Fibroblast of skin of abdomen (primary cell): ENCODE measurements around the gene KIRREL3.

Experiments used
- DNase-seq: peaks from one replicate; pipeline ENCODE4 v3.0.0-alpha.2; 2013

KIRREL3 gene

DNA sequence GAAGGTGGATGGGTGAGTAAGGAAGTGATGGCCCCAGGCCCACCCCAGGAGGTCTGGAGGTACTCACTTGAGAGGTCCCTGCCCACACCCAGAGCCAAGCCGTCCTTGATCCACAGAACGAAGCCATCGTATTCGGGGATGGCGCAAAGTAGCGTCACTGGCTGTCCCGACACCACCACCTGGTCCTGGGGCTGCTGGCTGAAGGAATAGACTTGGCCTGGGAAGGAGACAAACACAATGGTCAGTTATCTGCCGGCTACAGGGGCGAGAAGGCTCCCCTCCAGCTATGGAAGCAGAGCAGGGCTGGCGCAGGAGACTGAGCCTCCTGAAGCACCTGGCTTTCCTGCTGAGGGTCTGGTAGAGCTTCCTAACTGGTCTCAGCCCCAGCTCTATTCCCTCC is 474.1 kb downstream of the KIRREL3 start:
- DNase-seq: no peak

DNA sequence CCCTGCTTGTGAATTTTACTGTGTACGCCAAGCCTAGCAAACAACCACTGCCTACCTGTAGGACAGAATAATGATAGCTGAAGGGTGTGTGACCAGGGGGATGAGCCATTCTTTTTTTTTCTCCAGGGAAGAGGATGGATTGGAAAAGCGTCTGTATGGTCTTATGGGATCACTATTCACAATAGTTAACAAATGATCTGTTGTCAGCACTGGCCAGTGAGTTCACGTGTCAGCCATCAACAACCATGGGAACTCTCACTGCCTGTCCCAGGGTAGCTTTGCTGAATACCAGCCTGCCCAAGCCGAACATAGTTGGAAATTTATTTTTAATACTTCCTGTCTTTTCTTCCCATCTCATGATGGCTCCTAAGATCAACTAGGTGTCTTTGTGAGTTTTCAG is 474.9 kb downstream of the KIRREL3 start:
- DNase-seq: no peak

DNA sequence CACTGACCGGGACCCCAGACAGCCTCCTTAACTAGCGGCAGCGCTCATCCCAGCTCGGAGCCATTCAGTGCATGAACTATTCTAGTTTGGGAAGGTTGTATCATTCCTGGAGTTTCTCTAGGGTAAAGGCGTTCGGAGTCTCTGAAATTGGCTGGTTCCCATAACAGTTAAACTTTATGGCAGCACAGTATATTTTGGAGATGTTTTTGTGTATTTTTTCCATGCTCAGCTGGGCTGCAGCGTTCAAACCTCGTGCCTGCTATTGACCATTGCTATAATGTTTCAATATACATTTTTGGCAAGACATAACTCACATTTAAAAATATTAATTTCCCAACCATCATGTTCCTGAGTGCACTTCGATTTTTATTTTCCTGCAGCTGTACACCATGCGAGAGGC is 475.4 kb downstream of the KIRREL3 start:
- DNase-seq: no peak

DNA sequence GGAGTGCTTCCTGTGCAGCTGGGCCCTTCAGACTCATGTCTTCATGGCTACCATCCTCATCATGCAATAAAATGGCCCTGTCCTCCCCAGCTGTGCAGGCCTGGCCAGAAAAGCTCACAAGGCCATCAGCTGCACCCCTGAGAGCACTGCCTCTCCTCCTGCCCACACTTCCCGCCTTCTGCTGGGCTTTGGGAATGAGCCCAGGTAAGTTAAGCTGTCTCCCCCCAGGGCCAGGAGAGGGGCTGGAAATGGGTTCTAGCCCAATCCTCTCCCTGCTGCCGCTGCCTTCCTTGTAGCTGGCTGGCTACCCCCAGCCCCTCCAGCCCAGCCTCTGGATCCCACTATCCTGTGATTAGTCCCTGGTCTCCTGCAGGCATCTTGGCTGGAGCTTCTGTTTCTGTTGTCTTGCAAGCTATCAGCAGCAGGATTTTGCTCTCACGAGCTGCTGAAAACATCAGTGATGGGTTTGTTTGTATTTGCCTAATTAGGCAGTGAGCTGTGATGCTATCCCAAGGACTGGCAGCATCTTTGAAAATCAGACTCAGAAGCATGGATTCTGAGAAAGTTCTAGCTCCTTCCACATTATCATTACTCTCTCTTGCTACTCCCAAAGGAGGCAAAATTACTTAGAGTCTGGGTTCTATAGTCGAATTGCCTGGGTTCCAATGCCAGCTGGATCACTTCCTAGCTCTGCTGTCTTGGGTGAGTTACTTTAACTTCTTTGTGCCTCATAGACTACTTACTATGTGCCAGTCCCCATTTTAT is 476.9 kb downstream of the KIRREL3 start:
- DNase-seq: no peak

DNA sequence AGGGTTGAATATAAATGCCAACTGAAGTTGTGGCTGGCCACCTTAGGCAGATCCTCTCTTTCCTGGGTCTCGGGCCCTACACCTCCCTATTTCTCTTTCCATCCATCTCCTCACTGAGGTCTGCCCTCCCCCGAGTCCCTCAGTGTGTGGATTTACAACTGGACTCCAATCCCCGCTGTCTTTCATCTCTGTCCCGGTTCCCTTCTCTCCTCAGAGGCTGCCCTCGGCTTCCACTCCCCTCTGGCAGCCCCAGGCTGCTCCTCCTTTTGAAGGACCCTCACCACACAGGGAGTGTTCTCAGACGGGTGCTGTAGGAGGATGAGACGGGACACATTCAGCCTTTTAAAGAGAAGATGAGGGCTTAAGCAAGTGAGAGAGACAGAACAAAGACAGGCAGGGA is 478.0 kb downstream of the KIRREL3 start:
- DNase-seq: no peak

DNA sequence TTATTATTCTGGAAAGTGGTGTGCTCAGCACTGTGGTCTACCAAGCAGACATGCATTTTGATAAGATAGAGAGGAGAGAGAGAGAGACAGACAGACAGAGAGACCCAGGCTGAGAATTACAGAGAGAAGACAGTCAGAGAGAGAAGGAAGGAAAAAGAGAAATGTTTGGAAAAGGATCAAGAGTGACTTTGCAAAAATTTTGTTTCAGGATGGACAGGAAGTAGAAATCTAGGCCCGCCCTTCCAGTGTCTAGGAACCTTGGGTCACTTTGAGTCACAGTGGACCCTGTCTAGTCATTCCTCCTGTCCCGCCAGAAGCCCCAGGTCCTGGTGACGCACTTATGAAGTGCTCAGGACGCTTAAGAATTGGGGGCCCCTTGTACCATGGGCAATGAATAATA is 478.4 kb downstream of the KIRREL3 start:
- DNase-seq: no peak

DNA sequence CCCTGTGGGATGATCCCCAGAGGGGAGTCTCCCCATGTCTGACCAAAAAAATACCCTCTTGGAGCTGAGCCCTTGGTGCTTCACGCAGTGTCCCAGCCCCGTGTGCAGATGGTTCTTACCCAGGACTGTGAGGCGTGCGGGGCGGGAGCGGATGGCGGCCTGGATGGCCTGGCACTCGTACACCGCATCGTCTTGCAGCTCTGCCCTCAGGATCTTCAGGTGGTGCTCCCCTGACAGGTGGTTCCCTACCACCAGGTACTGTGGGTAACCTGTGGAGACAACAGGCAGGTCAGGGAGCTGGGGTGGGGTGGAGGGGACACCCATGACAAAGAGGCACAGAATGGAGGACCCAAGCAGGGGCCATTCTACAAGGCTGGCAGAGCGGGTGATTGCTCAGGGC is 479.4 kb downstream of the KIRREL3 start:
- DNase-seq: no peak

DNA sequence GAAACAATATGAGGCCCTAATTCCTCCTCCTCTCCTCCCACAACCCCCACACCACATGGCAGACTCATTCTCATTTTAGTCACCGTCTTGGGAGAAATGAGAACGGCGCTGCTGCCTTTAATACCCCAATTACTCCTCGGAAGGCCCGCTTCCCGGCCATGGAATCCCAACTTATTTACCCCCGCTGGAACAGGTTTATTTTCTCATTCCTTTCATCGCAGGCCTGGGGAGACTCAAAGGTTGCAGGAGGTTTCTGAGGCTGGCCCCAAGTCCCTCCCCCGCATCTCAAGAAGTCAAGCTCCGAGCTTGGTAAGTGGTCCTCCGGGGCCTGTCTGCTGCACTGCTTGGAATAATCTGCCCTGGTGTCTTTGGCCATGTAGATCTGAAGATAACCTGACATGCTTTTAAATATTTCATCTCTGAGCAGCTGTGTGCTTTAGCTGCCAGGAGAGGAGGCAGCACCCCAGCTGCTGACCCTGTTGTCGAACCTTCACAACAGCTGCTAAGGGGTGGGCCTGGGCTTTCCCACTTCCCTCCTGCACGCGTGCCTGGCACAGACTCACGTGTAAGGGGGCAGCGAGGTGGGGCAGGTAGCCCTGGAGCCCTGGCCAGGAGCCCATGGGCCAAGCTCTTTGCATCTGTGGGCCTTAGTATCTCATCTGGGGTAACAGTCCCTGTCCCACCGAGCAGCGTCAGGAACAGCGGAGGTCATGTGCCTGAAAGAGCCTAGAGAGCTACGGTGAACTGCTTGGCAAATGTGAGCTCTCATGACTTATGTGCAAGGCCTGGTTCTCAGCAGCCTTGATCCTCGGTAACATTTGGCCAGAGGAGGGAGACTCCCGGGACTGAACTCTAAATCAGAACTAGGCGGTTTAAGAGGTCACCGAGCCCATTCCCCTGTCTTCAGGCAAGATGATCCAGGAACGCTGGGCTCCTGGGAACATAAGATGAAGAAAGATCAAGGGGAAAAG is 480.5 kb downstream of the KIRREL3 start:
- peak; percentile 24 for DNase-seq

DNA sequence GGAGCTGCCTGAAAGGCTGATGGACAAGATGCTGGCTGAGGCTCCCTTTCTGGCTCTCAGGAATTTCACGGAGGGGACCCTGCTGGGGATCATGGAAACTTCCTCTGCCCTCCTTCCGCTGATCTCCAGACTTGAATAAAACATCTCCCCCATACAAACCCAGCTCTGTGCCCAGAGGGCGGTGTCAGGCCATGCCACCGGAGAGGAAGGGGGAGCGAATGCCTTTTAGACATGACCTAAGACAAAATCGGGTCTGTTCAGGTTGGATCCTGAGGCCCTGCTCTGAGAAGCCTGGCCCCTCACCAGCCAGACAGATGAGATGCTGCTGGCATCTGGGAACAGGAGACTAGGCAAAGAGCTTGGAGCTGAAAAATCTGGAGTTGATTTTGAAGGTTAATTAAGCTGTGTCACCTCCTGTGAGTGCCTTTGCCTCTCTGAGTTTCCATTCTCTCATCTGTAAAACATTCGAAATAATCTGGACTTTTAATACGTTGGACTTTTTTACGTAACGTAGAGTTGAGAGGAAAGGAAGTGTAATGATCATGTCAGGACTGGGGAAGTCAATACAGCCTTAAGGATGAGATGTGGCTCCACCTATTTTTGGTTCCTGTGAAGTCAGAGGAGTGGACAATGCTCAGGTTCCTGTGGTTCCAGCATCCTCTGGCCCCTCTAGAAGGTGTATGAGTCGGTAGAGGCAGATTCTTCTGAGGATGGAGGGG is 481.4 kb downstream of the KIRREL3 start:
- DNase-seq: peak; percentile 31

DNA sequence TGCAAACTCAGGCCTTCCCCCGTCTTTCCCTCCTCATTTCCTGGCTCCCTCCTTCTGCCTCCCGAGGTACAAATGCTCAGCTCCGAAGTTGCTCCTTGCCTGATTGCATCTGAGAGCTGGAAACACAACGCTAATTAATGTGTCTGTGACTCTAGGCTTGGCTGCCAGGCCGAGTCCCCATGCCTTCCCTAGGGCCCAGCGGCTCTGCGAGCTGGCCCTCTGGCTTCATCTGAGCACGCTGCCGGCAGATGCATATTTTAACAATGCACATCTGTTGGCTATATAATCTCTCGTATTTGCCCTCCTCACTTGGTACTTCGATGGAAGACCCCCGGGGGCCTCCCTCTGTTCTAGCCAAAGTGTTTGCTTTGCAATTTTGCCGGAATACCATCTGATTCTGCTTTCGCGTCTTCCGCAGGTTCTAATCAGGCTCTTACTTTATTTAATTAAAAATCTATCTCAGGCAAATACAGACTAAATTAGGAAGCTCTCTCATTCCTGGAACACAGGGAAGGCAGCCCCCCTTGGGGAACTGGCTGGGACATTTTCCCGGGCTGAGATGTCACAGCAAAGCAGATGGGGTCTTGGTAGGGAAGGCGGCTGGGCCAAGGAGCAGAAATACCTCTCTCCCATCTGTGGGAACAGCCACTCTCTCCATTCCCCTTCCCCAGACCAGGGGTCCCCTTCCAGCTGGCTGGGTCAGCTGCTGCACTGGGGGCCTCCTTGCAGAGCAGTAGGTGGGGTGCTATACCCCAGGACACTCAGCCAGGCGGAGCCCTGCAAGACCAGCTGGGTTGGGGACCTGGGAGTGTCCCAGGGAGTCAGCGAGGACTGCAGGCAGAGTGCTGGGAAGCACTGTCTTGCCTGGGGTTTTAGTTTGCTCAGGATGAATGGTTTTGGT is 482.2 kb downstream of the KIRREL3 start:
- no peak for DNase-seq

DNA sequence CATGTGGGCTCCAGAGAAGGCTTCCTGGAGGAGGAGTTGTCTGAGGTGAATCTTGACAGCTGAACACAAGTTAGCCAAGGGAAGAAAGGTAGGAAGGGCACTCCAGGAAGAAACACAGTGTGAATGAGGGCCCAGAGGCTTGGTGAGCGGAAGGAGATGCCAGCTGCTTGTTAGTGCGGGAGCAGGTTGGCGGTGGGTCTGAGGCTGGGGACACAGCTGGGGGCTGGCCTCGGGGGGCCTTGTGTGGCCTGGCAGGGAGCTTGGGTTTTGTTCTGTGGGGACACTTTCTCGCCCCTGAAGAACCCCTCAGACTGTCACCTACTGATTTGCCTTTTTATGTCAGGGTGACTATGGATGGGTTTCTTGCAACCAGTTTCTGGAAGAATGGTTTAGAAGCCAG is 485.1 kb downstream of the KIRREL3 start:
- DNase-seq: no peak

DNA sequence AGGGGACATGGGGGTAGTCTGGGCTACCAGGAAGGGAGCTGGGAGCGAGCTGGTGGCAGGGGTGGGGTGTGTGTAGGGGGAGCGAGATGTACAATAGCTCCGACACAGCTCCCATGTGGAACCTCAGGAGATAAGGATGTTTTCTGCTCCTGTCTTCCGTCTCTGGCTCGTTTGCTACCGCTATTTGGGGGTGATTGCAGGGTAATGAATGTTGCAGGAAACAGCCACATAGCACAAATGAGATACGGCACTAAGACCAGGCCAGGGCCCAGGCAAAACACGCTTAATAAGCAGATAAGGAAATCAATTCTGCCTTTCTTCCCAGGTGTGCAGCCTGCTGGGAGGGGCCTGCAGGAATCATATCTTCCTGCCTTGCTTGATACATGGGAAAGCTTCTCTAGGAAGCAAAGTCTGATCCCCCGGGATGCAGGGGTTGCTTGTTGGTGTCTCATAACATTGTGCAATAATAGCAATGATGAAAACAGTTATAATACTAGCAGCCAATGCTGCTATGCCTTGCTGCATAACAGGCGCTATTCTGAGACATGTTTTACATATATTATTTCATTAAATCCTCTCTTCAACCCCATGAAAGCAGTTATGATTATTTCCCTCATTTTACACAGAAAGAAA is 486.4 kb downstream of the KIRREL3 start:
- no peak for DNase-seq

DNA sequence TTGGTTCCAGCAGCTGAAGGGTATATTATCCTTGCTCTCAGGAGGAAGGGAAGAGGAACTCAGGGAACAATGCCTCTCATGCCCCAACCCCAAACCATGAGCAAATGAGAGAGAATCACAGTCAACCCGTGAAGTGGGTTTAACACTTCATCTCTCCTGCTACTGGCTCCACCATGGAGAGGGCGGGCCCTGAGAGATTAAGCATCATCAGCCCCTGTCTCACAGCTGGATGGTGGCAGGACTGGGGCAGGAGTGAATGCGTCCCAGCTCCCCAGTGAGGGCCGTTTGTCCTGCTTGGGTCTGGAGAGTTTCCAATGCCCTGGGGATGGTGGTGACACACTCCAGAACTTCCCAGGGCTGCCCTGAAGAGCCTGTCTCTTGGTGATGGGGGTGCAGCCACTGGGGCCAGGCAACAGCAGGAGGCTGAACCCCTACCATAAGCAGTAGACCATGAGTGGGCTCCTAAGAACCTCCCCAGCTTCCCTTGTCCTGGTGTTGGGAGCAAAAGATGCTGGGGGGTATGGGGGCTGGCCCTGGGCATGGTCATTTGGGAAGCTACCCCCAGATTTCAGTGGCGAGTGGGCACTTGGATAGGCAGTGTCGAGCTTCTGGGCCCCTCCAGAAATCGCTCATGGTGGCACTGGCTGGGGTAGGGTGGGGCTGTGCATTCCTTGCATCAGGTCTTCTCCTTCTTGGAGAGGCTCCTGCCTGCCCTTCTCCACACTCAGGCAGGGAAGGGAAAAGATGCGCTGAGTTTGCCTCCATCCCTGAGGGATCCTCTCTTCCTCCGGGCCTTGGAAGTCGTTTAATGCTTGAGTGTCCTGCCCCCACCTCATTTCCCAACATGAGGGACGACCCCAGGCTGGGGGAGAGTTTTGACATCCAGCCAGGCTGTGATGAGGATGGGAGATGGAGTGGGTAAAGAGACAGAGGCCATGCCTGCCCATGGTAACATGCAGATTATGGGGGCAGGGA is 487.5 kb downstream of the KIRREL3 start:
- no peak for DNase-seq

DNA sequence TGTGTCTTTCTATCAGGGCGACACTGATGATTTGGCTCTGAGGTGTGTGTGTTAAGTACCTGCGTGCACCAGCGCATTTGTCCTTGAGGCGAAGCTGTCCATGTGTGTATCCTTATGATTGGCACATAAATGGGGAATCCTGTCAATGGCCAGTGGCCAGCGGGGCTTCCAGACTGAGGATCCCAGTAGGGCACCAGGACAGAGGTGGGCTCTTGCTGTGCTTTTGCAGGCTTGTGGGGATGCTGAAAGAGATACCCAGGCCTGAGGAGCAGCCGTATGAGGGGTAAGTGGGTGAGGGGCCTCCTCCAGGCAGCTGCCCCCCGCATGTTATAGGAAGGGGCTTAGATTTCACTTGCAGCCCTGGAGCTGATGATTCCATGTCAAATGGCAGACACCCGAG is 488.3 kb downstream of the KIRREL3 start:
- DNase-seq: no peak

DNA sequence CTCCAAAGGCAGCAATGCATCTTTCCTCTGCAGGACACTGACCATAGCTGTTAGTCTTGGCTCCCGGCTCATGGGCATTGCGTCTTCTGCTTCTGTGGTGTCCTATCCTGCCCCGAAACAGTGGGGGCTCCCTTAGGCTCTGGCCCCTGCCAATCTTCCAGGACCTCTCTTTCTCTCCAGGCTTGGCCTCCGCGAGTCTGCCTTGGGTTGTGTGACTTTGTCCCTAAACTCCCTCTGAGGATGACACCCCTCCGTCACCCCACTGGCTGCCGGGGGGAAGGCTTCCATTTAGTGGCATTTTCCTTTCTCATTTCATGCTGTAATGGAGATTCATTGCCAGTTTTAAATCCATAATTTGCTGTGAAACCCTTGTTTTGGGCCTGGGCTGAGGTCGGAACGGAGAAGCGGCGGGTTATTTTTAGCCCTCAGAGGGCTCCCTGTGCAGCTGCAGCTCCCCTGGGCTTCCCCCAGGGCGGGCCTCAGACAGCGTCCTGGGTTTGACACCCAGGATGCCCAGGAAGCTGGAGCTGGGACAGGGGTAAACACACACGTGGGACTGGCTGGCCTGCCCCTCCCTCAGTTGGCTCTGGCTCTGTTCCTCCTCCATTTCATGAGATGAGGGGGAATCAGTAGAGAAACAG is 489.0 kb downstream of the KIRREL3 start:
- no peak for DNase-seq

DNA sequence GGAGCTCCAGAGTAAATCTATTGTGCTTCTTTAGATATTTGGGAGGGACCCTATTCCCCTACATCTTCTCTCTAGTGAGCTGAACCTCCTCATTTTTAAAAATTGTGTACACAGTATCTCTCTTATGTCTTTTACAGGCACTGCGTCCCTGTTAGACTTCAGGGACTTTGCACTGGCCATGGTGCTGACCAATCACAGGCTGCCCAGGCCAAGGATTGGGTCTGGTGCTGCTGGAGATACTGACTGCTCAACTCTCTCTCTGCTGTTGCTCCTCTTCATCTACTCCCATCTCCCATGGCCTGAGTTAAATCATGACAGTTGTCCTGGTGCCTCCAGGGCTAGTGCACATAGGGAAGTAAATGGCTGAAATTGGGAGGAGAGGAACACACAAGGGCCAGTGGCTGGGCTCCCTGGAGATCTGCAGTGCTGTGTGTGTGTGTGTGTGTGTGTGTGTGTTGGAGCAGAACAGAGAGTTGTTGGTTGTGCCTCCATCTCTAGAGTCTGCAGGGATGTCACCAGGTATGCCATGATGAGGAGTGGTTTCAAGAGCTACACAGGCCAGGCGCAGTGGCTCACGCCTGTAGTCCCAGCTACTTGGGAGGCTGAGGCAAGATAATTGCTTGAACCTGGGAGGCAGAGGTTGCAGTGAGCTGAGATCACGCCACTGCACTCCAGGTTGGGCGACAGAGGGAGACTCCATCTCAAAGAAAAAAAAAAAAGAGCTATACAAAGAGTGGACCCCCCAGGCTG is 489.8 kb downstream of the KIRREL3 start:
- DNase-seq: no peak

DNA sequence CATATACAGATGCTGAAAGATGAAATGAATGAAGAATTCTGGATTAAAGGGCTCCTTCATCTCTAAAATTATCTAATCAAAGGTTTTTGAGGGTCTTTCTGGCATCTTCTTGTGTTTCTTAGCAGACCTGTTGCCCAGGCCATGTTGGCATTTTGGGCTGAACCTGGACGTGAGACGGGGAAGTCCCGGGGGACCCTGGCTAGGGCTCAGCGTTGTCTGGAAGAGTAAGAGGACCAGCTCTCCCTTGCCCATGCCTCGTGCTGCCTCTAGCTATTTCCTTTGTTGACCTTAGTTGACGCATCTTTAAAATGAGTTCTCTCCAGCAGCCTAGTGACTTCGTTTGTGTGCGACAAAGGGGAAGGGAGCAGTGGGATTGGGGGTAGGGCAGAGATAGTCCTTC is 492.9 kb downstream of the KIRREL3 start:
- no peak for DNase-seq

DNA sequence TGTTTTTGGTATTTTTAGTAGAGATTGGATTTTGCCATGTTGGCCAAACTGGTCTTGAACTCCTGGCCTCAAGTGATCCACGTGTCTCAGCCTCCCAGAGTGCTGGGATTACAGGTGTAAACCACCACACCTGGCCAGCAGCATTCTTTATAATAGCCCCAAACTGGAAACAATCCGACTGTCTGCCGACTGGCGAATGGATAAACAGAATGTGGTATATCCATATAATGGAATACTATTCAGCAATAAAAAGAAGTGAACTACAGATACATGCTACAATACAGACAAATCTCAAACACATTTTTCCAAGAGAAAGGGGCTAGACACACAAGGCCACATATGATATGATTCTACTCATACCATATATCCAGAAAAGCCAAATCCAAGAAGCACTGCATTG is 493.8 kb downstream of the KIRREL3 start:
- DNase-seq: no peak

DNA sequence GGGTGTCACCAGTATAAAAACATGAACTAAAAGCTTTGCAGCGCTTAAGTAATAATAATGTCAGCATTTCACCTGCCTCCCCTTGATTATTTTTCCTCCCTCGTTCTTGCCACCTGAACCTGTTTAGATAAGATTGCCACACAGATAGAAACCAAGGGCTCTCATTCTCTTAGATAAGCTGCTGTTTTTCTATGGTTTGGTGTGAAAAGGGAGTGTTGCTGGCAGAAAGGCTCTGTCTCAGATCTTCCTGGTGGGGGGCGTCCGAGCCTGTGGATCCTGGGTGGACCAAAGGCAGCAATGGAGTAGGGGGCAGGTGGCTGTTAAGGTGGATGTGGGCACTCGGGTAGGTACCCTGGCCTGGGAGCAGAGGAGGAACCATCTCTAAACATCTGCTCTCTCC is 497.6 kb downstream of the KIRREL3 start:
- DNase-seq: no peak
